Skeletal muscle tissue (tissue), 4 donors: ENCODE results near the gene SLC22A5. TPM values are rescaled to one million over a fixed set of nuclear protein-coding genes. Genes with fewer than 3 reads are reported as not detected.

ENCODE experiments used
- H3K27ac ChIP-seq: one replicate; pipeline ENCODE4 v1.7.0; 2013; ENCODE audit warnings: mild to moderate bottlenecking, low read depth, low read length, inconsistent platforms
- H3K27me3 ChIP-seq, 3 donors: one replicate each; pipeline ENCODE4 v1.7.0; 2013; ENCODE audit warnings: low read length in 3 of 3; ENCODE audit not compliant: control insufficient read depth in 3 of 3, insufficient read depth in 3 of 3
- H3K36me3 ChIP-seq, 3 donors: one replicate each; pipeline ENCODE4 v1.7.0; 2013; ENCODE audit warnings: low read length in 3 of 3; ENCODE audit not compliant: control insufficient read depth in 3 of 3, insufficient read depth in 3 of 3
- H3K4me1 ChIP-seq, 3 donors: one replicate each; pipeline ENCODE4 v1.7.0; 2013; ENCODE audit warnings: low read length in 3 of 3, mild to moderate bottlenecking in 3 of 3; ENCODE audit not compliant: control insufficient read depth in 3 of 3, insufficient read depth in 3 of 3
- H3K4me3 ChIP-seq, 3 donors: one replicate each; pipeline ENCODE4 v1.7.0; 2013; ENCODE audit warnings: low read length in 3 of 3
- H3K9ac ChIP-seq, 3 donors: one replicate each; pipeline ENCODE4 v1.7.0; 2013; ENCODE audit warnings: low read length in 3 of 3, mild to moderate bottlenecking in 3 of 3, moderate library complexity in 2 of 3, low read depth in 1 of 3
- H3K9me3 ChIP-seq, 3 donors: one replicate each; pipeline ENCODE4 v1.7.0; 2013; ENCODE audit warnings: low read length in 3 of 3; ENCODE audit not compliant: control insufficient read depth in 3 of 3
- total RNA-seq: library from RNA; depleted of rRNA; stranded (reverse); fragments of >200 nt; gene quantifications from one replicate; pipeline ENCODE4 v1.2.3, GENCODE V29; 2014
- donor health status: Osteomylitis.

SLC22A5 gene
- total RNA-seq, 1 donor from 2014 or later = 2.1 TPM

- Histone ChIP-seq H3K4me1 (peaks cover 32 to 36% (median 34%) of the 10 kb centered on the region in 3 donors), H3K36me3 (peaks cover 16 to 37% (median 20%) of the 10 kb centered on the region in 3 donors), H3K27me3 (no peaks in the 10 kb centered on the region), H3K9ac (no peak overlapping the region), H3K27ac (no peak overlapping the region), H3K9me3 (no peaks in the 10 kb centered on the region), H3K4me3 (no peak overlapping the region)
Measured at GRCh38 chr5:132384506-132385050, 15.1 kb downstream of the SLC22A5 start.

GRCh38 chr5:132385326-132386105 is 16.0 kb downstream of the SLC22A5 start:
- Histone ChIP-seq H3K36me3 (peaks cover 20 to 37% (median 23%) of the 10 kb centered on the region in 3 donors), H3K4me3 (no peak overlapping the region), H3K27ac (no peak overlapping the region), H3K9me3 (no peaks in the 10 kb centered on the region), H3K9ac (no peak overlapping the region), H3K4me1 (peaks cover 37 to 41% (median 40%) of the 10 kb centered on the region in 3 donors), H3K27me3 (no peaks in the 10 kb centered on the region)

GRCh38 chr5:132386644-132387286 is 17.3 kb downstream of the SLC22A5 start:
- peak overlapping the region; percentile 86 for H3K27ac ChIP-seq
- peak overlapping the region in 1 of 3 donors; percentile 25 for H3K9ac ChIP-seq
- no peak overlapping the region for H3K4me3 ChIP-seq
- no peaks in the 10 kb centered on the region for H3K27me3 ChIP-seq
- H3K36me3 ChIP-seq = peaks cover 14 to 41% (median 29%) of the 10 kb centered on the region in 3 donors
- peaks cover 37 to 41% (median 40%) of the 10 kb centered on the region in 3 donors for H3K4me1 ChIP-seq
- H3K9me3 ChIP-seq = no peaks in the 10 kb centered on the region

GRCh38 chr5:132387640-132388117 is 18.2 kb downstream of the SLC22A5 start:
- Histone ChIP-seq H3K9me3 (no peaks in the 10 kb centered on the region), H3K36me3 (peaks cover 19 to 47% (median 35%) of the 10 kb centered on the region in 3 donors), H3K27ac (peak overlapping the region; percentile 86), H3K27me3 (no peaks in the 10 kb centered on the region), H3K4me3 (peak overlapping the region in 2 of 3 donors; percentile 17 to 24), H3K9ac (peak overlapping the region; percentile 35 to 68 (median 44)), H3K4me1 (peaks cover 37 to 41% (median 40%) of the 10 kb centered on the region in 3 donors)

- no peaks in the 10 kb centered on the region for H3K9me3 ChIP-seq
- H3K36me3 ChIP-seq = peaks cover 24 to 55% (median 41%) of the 10 kb centered on the region in 3 donors
- H3K4me1 ChIP-seq = peaks cover 37 to 41% (median 40%) of the 10 kb centered on the region in 3 donors
- peak overlapping the region; percentile 86 for H3K27ac ChIP-seq
- peak overlapping the region in 2 of 3 donors; percentile 35 to 68 for H3K9ac ChIP-seq
- H3K27me3 ChIP-seq = no peaks in the 10 kb centered on the region
- H3K4me3 ChIP-seq = peak overlapping the region in 1 of 3 donors; percentile 24
Measured at GRCh38 chr5:132388244-132389050, 18.9 kb downstream of the SLC22A5 start.

- peaks cover 30 to 58% (median 45%) of the 10 kb centered on the region in 3 donors for H3K36me3 ChIP-seq
- H3K4me3 ChIP-seq = no peak overlapping the region
- H3K27me3 ChIP-seq = no peaks in the 10 kb centered on the region
- no peaks in the 10 kb centered on the region for H3K9me3 ChIP-seq
- H3K27ac ChIP-seq = peak overlapping the region; percentile 86
- peaks cover 37 to 41% (median 40%) of the 10 kb centered on the region in 3 donors for H3K4me1 ChIP-seq
- H3K9ac ChIP-seq = no peak overlapping the region
Measured at GRCh38 chr5:132389051-132389331, 19.5 kb downstream of the SLC22A5 start.

- H3K9me3 ChIP-seq = no peaks in the 10 kb centered on the region
- no peak overlapping the region for H3K9ac ChIP-seq
- no peaks in the 10 kb centered on the region for H3K27me3 ChIP-seq
- no peak overlapping the region for H3K4me3 ChIP-seq
- H3K4me1 ChIP-seq = peaks cover 37 to 41% (median 40%) of the 10 kb centered on the region in 3 donors
- peak overlapping the region; percentile 86 for H3K27ac ChIP-seq
- H3K36me3 ChIP-seq = peaks cover 30 to 60% (median 46%) of the 10 kb centered on the region in 3 donors
Measured at GRCh38 chr5:132389585-132390286, 20.2 kb downstream of the SLC22A5 start.

GRCh38 chr5:132391247-132391646 is 21.7 kb downstream of the SLC22A5 start:
- Histone ChIP-seq H3K27ac (no peak overlapping the region), H3K36me3 (peaks cover 41 to 68% (median 53%) of the 10 kb centered on the region in 3 donors), H3K9ac (no peak overlapping the region), H3K4me3 (no peak overlapping the region), H3K27me3 (no peaks in the 10 kb centered on the region), H3K9me3 (no peaks in the 10 kb centered on the region), H3K4me1 (peaks cover 30 to 36% (median 33%) of the 10 kb centered on the region in 3 donors)

GRCh38 chr5:132391870-132392269 is 22.4 kb downstream of the SLC22A5 start:
- no peak overlapping the region for H3K4me3 ChIP-seq
- H3K36me3 ChIP-seq = peaks cover 41 to 68% (median 51%) of the 10 kb centered on the region in 3 donors
- no peaks in the 10 kb centered on the region for H3K9me3 ChIP-seq
- no peak overlapping the region for H3K9ac ChIP-seq
- peaks cover 24 to 29% (median 27%) of the 10 kb centered on the region in 3 donors for H3K4me1 ChIP-seq
- no peak overlapping the region for H3K27ac ChIP-seq
- no peaks in the 10 kb centered on the region for H3K27me3 ChIP-seq
